Measurements from ENCODE around the gene IGF1R. TPM values are rescaled to one million over a fixed set of nuclear protein-coding genes. Genes with fewer than 3 reads are reported as not detected.

IGF1R gene
- total RNA-seq, 4 donors from 2014 or later, result 51.5 to 146 (median 89.6) TPM

DNA sequence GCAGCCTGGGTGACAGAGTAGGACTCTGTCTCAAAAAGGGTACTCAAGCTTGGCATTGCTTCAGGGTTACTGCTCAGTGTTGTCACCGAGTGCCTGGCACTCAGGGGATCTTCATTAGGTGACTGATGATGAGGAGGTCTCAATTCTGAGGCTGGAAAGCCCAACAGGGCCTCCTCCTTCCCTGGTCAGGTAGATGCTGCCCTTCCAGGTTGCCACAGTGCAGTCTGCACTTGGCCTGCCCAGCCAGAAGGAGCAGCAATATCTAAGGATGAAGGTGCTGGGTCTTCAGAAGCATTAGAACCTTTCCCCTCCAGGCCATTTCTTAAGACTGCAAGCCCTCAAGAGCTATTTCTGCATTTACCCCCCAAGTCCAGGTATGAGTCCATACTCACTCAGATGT, 317.3 kb downstream of the IGF1R start:
- intact Hi-C loops (cut with DNase I), result no loop called here
- Histone ChIP-seq H3K4me3 (replicated peaks in 1 of 3) (no peak overlapping the region), H3K4me1 (peaks cover 0 to 7% of the 10 kb centered on the region in 2 donors), H3K27ac (no peak overlapping the region), H3K9me3 (no peaks in the 10 kb centered on the region), H3K27me3 (no peaks in the 10 kb centered on the region), H3K36me3 (peaks cover 8 to 10% of the 10 kb centered on the region in 2 donors)
- no peak for DNase-seq
- TF ChIP-seq, protein P1, sequence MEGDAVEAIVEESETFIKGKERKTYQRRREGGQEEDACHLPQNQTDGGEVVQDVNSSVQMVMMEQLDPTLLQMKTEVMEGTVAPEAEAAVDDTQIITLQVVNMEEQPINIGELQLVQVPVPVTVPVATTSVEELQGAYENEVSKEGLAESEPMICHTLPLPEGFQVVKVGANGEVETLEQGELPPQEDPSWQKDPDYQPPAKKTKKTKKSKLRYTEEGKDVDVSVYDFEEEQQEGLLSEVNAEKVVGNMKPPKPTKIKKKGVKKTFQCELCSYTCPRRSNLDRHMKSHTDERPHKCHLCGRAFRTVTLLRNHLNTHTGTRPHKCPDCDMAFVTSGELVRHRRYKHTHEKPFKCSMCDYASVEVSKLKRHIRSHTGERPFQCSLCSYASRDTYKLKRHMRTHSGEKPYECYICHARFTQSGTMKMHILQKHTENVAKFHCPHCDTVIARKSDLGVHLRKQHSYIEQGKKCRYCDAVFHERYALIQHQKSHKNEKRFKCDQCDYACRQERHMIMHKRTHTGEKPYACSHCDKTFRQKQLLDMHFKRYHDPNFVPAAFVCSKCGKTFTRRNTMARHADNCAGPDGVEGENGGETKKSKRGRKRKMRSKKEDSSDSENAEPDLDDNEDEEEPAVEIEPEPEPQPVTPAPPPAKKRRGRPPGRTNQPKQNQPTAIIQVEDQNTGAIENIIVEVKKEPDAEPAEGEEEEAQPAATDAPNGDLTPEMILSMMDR (IDR thresholded peaks at IDR 0.05), result no peak
- no peak for TF ChIP-seq POLR2A (IDR thresholded peaks at IDR 0.05)
- 80 to 83% methylated on average over 1 of the region's 1 CpG for WGBS, 2 donors

DNA sequence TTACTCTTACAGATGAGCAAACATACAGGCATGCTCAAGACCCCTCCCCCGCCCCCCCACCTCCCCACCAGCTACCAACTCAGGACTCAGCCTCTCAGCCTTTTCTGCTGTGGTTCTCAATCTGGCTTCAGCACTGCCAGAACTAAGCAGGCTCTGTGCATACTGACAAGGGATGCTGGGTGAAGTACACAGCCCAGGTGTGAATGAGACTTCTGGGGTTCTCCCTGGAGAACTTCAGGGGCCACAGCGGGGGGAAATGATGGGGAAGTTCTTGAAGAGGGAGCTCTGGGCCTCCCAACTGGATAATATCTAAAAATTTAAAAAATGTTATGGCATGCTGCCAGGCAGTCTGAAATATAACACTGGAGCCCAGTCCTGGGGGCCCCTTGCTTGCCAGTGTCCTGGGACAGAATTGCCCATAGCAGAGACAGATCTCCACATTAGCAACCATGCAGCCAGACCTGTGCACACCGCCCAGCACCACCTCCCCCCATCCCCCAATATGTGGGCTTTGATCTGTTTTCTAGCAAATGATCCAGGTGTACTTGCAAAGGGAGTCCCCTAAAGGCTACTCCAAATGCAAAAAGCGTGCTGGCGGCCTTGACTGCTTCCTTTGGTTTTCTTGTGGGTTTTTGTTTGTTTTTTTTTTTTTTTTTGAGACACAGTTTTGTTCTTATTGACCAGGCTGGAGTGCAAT, 317.9 kb downstream of the IGF1R start:
- Histone ChIP-seq H3K27ac (no peak overlapping the region), H3K4me3 (replicated peaks in 1 of 3) (no peak overlapping the region), H3K9me3 (no peaks in the 10 kb centered on the region), H3K4me1 (peaks cover 0 to 7% of the 10 kb centered on the region in 2 donors), H3K27me3 (no peaks in the 10 kb centered on the region), H3K36me3 (peaks cover 7 to 8% of the 10 kb centered on the region in 2 donors)
- 72 to 75% methylated on average over 5 of the region's 5 CpGs for WGBS, 2 donors
- no peak for DNase-seq
- TF ChIP-seq, protein P1 (IDR thresholded peaks at IDR 0.05), result no peak
- no peak for TF ChIP-seq POLR2A (IDR thresholded peaks at IDR 0.05)
- intact Hi-C loops (cut with DNase I), result no loop called here

DNA sequence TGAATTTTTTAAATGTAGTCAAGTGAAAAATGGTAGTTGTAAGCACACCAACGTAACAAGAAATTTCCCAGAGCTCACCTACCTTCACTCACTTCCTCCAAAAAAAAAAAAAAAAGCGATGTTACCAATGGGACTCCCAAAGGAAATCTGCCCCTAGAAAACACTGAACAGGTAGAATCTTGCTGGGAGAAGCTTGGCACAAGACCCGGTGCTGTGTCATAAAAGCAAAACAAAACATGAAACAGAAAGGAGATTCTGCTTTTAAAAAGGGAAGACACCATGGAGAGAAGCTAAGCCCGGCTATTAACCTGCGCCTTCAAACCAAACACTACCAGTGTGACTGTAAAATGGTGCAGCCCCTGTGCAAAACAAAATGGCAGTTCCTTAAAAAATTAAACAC, 318.8 kb downstream of the IGF1R start:
- H3K27ac ChIP-seq, result no peak overlapping the region
- no peak for TF ChIP-seq POLR2A (IDR thresholded peaks at IDR 0.05)
- TF ChIP-seq, protein P1 (IDR thresholded peaks at IDR 0.05), result no peak
- H3K4me3 ChIP-seq (replicated peaks in 1 of 3), result no peak overlapping the region
- peaks cover 0 to 7% of the 10 kb centered on the region in 2 donors for H3K4me1 ChIP-seq
- H3K27me3 ChIP-seq, result no peaks in the 10 kb centered on the region
- WGBS, 2 donors, result 83 to 84% methylated on average over 5 of the region's 5 CpGs
- no peak for DNase-seq
- H3K9me3 ChIP-seq, result no peaks in the 10 kb centered on the region
- peaks cover 0 to 4% of the 10 kb centered on the region in 2 donors for H3K36me3 ChIP-seq
- intact Hi-C loops (cut with DNase I), result no loop called here

DNA sequence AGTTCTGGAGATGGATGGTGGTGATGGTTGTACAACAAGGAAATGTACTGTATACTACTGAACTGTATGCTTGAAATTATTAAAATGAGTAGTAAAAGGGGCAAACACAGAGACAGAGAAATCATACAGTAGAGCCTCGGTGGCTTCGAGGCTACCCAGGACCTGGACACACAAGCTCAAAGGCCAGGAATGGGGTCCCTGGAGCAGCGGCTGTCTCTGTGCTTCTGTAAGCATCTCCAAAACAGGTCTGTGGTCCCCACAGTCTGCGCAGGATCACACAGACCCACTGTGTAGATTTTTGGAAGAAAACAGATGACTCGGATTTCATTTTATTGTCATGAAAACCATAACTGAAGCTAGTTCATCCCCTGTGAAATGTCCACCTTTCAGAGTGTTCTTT, 319.6 kb downstream of the IGF1R start:
- no peaks in the 10 kb centered on the region for H3K27me3 ChIP-seq
- no peak overlapping the region for H3K27ac ChIP-seq
- DNase-seq, result no peak
- no peak overlapping the region for H3K4me3 ChIP-seq (replicated peaks in 1 of 3)
- intact Hi-C loops (cut with DNase I), result no loop called here
- H3K36me3 ChIP-seq, result no peaks in the 10 kb centered on the region
- no peak for TF ChIP-seq POLR2A (IDR thresholded peaks at IDR 0.05)
- TF ChIP-seq, protein P1 (IDR thresholded peaks at IDR 0.05), result no peak
- 90 to 97% methylated on average over 5 of the region's 5 CpGs for WGBS, 2 donors
- no peaks in the 10 kb centered on the region for H3K9me3 ChIP-seq
- H3K4me1 ChIP-seq, result peaks cover 0 to 7% of the 10 kb centered on the region in 2 donors

DNA sequence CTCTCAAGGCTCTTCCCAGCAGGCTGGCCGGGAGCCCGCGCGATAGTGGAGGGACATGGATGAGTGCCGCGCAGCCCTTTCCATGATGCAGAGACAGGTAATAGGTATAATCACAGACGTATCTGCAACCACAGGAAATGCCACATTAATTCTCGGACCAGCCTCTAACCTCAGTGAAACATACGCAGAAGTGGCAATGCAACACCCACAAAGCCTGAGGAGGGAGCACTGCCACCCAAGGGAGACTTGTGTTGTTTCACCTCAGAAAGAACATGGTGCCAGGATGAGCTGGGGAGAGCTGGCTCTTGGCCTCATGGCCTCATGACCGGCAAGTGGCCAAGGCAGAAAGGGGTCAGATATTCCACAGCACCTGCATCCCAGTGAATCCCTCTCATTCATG, 320.2 kb downstream of the IGF1R start:
- H3K9me3 ChIP-seq, result no peaks in the 10 kb centered on the region
- peaks cover 0 to 7% of the 10 kb centered on the region in 2 donors for H3K4me1 ChIP-seq
- no peak for TF ChIP-seq POLR2A (IDR thresholded peaks at IDR 0.05)
- TF ChIP-seq, protein P1 (IDR thresholded peaks at IDR 0.05), result no peak
- no peak for DNase-seq
- no peaks in the 10 kb centered on the region for H3K36me3 ChIP-seq
- H3K4me3 ChIP-seq (replicated peaks in 1 of 3), result no peak overlapping the region
- intact Hi-C loops (cut with DNase I), result no loop called here
- no peaks in the 10 kb centered on the region for H3K27me3 ChIP-seq
- 91% methylated on average over 10 of the region's 10 CpGs for whole genome bisulfite sequencing, 2 donors
- H3K27ac ChIP-seq, result no peak overlapping the region
